ENCODE results near the gene RPUSD4. TPM values are rescaled to one million over a fixed set of nuclear protein-coding genes. Genes with fewer than 3 reads are reported as not detected.

RPUSD4 gene
- total RNA-seq, 1 experiment from 2014 or later = 33.3 TPM

- DNase-seq (ENCODE audit: low read depth) = no peak
Observed at GRCh38 chr11:126157326-126158030, 54.0 kb downstream of the RPUSD4 start.

GRCh38 chr11:126156814-126157213, 54.6 kb downstream of the RPUSD4 start:
- no peak for DNase-seq (ENCODE audit: low read depth)

DNA sequence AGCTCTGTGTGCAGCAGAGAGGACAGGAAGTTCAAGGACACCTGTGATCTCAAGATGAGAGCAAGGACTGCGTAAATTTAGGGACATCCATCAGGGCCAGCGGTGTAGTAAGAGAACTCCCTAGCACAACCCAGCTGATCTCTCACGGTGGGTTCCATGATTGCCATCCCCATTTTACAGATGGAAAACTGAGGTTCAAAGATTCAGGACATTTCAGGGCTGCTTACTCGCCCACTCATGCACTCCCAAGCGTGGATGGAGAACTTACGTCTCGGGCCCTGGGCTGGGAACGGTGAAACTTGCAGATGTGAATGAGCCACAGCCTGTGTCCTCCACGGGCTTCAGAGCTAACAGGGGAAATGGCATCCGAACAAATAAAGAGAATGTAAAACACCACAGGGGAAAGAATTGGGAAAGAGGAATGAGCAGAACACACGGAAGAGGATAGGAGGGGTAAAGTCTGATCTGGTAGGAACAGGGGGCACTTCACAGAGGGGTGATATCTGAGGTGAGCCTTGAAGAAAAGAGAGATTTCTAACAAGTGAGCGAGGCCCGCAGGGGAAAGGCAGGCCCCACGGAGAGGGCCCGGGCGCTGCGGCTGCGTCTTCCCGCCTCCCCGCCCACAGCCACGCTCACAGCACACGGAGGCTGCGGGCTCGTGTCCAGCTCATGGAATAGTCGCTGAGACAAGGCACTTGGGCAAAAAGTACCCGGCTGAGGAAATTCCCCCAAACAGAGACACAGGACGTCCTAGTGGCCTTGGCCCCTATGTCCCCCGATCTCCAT, 55.9 kb downstream of the RPUSD4 start:
- no peak for DNase-seq (ENCODE audit: low read depth)

DNA sequence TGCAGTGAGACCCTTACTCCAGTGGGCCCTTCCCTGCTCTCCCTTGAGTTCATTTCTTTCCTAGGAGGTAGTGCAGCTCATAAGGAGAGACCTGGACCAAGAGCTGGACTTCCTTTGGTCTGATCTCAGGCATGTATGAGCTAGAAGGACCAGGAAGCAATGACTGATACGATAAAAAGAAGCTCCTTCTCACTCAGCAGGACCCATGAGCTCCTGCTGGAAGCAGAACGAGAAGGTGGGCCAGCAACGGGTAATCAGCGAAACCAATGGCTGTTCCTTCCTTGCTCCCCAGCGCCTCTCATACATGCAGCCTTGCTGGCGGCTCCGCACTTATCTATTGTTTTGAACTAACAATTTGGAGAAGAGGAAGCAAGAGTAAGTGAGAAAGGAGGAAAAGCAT, 56.8 kb downstream of the RPUSD4 start:
- no peak for DNase-seq (ENCODE audit: low read depth)

DNA sequence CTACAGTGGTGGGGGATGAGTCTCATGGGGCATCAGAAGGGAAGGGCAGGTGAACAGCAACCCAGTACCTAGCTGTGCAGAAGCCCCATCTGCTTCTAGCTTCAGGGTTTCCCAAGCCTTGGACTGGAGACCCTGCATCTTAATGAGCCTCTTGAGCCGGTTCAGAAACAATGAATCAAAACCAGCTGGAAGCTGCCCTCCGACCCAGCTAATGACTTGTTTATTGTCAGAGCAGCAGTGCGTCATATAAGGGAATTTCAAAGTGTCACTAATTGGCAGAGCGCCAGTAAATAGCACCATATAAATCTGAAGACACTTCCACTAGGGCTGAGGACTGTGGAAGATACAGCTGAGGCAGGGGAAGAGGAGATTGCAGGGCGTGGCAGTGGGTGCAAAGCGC, 57.5 kb downstream of the RPUSD4 start:
- DNase-seq (ENCODE audit: low read depth) = no peak

DNA sequence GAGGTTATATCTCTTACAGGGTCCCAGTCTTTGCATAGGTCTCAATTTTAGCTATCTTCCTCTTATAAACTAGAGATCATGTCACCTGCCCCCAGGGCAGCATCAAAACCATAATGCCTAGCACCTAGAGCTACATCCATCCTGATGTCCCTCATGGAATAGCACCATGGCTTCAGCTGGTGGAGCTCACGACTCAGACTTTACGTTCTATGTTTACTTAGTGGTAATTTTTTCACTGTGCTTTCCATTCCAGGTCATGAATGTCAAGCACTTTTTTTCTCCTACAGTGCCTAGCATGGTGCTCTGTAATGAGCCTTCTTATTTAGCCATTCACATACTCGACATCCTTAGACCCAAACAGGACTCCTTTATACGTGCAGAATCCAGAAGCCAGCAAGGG, 58.4 kb downstream of the RPUSD4 start:
- DNase-seq (ENCODE audit: low read depth) = no peak

- DNase-seq (ENCODE audit: low read depth) = no peak
Observed at GRCh38 chr11:126152586-126152985, 58.9 kb downstream of the RPUSD4 start.

DNA sequence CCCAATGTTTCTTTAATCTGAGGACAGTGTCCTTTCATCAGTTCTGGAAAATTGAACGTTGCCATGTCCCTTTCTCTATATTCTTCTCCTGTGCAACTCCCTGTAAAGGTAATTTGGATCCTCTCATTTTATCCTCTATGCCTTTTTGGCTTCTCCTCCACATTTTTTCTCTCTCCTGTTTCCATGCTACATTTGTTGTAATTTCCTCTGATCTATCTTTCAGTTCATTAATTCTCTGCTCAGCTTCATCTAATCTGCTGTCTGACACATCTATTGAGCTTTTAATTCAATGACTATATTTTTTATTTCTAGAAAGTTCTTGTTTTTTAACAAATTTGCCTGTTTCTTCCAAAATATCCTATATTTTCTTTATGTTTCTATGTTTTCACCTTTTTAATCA, 59.3 kb downstream of the RPUSD4 start:
- no peak for DNase-seq (ENCODE audit: low read depth)

Other genes starting within 250 kb of the RPUSD4 start
- 22.6 and 40.3 TPM in 2 replicates for gene CDON, start 148.8 kb downstream of the RPUSD4 start, total RNA-seq (2014; rRNA removed)
- 26.2 and 35.2 TPM in 2 replicates for gene FAM118B, start 132 bp upstream of the RPUSD4 start, total RNA-seq (2014; rRNA removed)
- 121 and 127 TPM in 2 replicates for gene SRPRA, start 57.2 kb upstream of the RPUSD4 start, total RNA-seq (2014; rRNA removed)
- gene FOXRED1, start 57.5 kb upstream of the RPUSD4 start, total RNA-seq (2014; rRNA removed) = 34.4 and 38.3 TPM in 2 replicates
- gene TIRAP, start 71.4 kb upstream of the RPUSD4 start, total RNA-seq (2014; rRNA removed) = 5.0 TPM in 2 replicates
- gene DCPS, start 92.4 kb upstream of the RPUSD4 start, total RNA-seq (2014; rRNA removed) = 30.1 and 30.8 TPM in 2 replicates
- 36.2 and 36.3 TPM in 2 replicates for gene ST3GAL4, start 144.0 kb upstream of the RPUSD4 start, total RNA-seq (2014; rRNA removed)